ENCODE measurements around the gene PRAC2. TPM values are rescaled to one million over a fixed set of nuclear protein-coding genes. Genes with fewer than 3 reads are reported as not detected.

The PRAC2 gene
- total RNA-seq: not detected

DNA sequence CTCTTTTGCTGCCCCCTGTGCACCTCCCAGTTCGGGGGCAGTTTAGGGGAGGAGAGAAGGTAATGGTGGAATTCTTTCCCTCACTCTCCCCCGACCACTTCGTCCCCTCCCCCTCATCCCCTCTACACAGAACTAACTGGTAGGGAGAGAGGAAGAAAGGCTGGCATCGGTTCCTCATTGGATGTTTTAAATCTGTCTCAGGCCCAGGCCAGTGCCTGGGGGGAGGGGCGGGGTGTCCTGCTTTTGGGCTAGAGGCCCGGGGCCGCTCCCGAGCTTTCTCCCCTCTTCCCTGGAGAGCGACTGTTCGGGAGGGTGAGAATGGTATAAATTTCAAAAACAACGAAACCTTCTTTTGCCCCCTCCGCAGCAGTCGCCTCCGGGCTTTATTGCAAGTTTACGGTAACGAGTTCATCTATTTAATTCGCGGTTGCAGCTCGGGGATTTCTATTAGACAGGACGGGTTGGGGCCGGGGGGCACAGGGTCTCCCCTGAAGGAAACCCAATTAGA, at the start of gene PRAC2:
Gene PRAC2 (plus strand): TSS at position 271 of the 508 bp plus-strand sequence. CDS start 1,226 bp downstream, outside the sequence.
- no peak for TF ChIP-seq EP300 (IDR thresholded peaks at IDR 0.05)
- no peak for TF ChIP-seq POLR2AphosphoS5 (IDR thresholded peaks at IDR 0.05)
- TF ChIP-seq POLR2A (IDR thresholded peaks at IDR 0.05): no peak
- TF ChIP-seq, protein P1, sequence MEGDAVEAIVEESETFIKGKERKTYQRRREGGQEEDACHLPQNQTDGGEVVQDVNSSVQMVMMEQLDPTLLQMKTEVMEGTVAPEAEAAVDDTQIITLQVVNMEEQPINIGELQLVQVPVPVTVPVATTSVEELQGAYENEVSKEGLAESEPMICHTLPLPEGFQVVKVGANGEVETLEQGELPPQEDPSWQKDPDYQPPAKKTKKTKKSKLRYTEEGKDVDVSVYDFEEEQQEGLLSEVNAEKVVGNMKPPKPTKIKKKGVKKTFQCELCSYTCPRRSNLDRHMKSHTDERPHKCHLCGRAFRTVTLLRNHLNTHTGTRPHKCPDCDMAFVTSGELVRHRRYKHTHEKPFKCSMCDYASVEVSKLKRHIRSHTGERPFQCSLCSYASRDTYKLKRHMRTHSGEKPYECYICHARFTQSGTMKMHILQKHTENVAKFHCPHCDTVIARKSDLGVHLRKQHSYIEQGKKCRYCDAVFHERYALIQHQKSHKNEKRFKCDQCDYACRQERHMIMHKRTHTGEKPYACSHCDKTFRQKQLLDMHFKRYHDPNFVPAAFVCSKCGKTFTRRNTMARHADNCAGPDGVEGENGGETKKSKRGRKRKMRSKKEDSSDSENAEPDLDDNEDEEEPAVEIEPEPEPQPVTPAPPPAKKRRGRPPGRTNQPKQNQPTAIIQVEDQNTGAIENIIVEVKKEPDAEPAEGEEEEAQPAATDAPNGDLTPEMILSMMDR (IDR thresholded peaks at IDR 0.05): no peak
- 10% methylated on average over 19 of the region's 21 CpGs for WGBS
- no peak within 1 kb of the TSS for H3K27ac ChIP-seq
- no peaks in the 10 kb centered on the region for H3K9me3 ChIP-seq
- peak within 1 kb of the TSS; percentile 22 for H3K4me3 ChIP-seq
- DNase-seq (ENCODE audit: low spot score in 2 of 2): no peak
- peaks cover 40% of the 10 kb centered on the region for H3K4me1 ChIP-seq
- H3K27me3 ChIP-seq: peaks cover 100% of the 10 kb centered on the region
- H3K36me3 ChIP-seq: no peaks in the 10 kb centered on the region

DNA sequence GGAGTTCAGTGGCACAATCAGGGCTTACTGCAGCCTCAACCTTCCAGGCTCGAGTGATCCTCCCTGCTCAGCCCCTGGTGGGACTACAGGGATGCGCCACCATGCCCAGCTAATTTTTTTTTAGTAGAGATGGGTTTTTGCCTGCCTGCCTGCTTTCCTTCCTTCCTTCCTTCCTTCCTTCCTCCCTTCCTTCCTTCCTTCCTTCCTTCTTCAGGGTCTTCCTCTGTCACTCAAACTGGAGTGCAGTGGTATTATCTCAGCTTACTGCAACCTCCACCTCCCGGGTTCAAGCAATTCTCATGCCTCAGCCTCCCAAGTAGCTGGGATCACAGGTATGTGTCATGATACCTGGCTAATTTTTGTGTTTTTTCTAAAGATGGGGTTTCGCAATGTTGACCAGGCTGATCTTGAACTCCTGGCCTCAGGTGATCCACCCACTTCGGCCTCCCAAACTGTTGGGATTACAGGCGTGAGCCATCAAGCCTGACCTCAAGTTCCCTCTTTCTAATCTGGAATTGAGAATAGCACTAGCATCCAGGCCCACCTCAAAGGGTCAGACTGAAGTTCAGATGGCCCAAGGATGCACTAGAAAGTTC, 45.9 kb upstream of the PRAC2 start:
- Histone ChIP-seq H3K27me3 (peaks cover 76% of the 10 kb centered on the region), H3K4me1 (peaks cover 8% of the 10 kb centered on the region), H3K27ac (no peak overlapping the region), H3K4me3 (no peak overlapping the region), H3K36me3 (no peaks in the 10 kb centered on the region), H3K9me3 (no peaks in the 10 kb centered on the region)
- no peak for TF ChIP-seq POLR2A (IDR thresholded peaks at IDR 0.05)
- TF ChIP-seq, protein P1 (IDR thresholded peaks at IDR 0.05): no peak
- TF ChIP-seq POLR2AphosphoS5 (IDR thresholded peaks at IDR 0.05): no peak
- no peak for TF ChIP-seq EP300 (IDR thresholded peaks at IDR 0.05)
- no peak for DNase-seq (ENCODE audit: low spot score in 2 of 2)
- 69% methylated on average over 6 of the region's 6 CpGs for WGBS

DNA sequence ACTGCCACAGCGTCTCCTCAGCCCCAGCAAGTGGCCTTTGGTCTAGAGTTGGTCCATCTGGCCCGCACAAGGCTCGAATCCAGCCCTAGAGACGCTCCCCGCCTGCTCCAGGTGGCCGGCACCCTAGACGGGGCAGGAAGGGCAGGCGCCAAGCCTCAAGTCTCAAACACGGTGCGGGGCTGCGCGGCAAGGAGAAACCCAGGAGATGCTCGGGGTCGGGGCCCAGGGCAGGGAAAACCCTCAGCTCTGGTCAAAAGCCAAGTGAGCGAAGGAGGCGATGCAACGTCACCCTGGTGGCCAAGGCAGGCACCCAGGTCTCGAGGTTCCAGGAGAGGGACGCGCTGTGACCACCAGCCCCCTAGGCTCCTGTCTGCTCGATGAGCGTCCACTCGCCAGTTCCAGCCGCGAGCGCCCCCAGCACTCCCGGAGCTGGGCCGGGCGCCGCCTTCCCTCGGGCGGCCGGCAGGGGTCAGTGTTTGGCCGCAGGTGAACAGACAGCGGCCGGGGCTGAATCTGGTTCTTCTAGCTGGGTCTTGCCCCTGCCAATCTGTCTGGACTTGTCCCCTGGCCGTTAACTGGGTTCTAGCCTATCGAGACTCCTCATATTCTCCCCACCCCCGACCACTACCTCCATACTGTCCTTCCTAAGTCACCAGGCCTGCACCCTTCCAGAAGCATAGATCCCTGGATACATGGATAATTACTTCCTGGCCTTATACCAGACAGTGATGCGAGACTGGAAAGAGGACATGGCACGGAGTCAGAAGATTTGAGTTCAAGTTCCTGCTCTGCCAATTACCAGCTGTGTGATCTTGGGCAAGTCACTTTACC, 44.6 kb upstream of the PRAC2 start:
- no peak overlapping the region for H3K4me3 ChIP-seq
- no peaks in the 10 kb centered on the region for H3K36me3 ChIP-seq
- H3K9me3 ChIP-seq: no peaks in the 10 kb centered on the region
- TF ChIP-seq, protein P1 (IDR thresholded peaks at IDR 0.05): peak; percentile 61 to 93
- no peak for TF ChIP-seq POLR2AphosphoS5 (IDR thresholded peaks at IDR 0.05)
- no peak for TF ChIP-seq POLR2A (IDR thresholded peaks at IDR 0.05)
- 9% methylated on average over 33 of the region's 41 CpGs for WGBS
- H3K27ac ChIP-seq: no peak overlapping the region
- peaks cover 83% of the 10 kb centered on the region for H3K27me3 ChIP-seq
- DNase-seq (ENCODE audit: low spot score in 2 of 2): peak in 1 of 2 donors; percentile 59
- peaks cover 8% of the 10 kb centered on the region for H3K4me1 ChIP-seq

DNA sequence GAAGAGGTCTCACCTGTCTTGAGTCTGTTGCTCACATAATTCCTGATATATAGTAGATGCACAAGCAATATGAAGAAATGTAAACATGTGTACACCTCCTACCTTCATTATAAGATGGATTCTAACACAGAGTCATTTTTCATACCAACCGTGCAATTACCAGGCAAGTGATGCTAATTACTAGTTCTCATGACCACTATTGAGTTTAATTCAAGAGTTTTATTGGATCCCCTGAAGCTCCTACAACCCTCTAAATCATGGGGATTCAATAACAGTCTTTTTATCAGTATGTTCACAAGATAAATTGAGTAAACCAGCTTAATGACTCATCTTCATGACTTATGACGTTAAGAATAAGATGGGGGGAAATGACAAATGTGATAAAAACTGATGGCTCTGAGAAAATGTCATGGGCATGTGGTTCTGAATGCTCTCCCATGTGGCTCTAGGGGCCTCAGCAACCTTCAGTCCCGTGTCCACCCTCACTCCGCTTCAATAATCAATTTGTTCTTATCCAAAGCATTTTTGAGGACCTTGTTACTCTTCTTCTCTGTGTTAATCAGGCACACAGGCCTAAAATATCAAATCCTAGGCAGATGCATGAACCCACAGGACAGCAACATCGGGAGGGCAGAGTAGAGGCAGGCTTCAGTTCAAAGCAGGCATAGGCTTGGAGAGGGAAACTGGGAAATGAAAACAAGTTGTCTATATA, 43.4 kb upstream of the PRAC2 start:
- WGBS: 87% methylated on average over 5 of the region's 5 CpGs

More for the DNA sequence above, 43.4 kb upstream of the PRAC2 start:
- Histone ChIP-seq H3K27me3 (peaks cover 78% of the 10 kb centered on the region), H3K36me3 (no peaks in the 10 kb centered on the region), H3K9me3 (no peaks in the 10 kb centered on the region), H3K4me3 (no peak overlapping the region), H3K27ac (no peak overlapping the region), H3K4me1 (peaks cover 8% of the 10 kb centered on the region)
- no peak for TF ChIP-seq EP300 (IDR thresholded peaks at IDR 0.05)
- TF ChIP-seq POLR2A (IDR thresholded peaks at IDR 0.05): no peak
- TF ChIP-seq, protein P1 (IDR thresholded peaks at IDR 0.05): no peak
- TF ChIP-seq POLR2AphosphoS5 (IDR thresholded peaks at IDR 0.05): no peak
- no peak for DNase-seq (ENCODE audit: low spot score in 2 of 2)

Data from suprapubic skin (tissue), 4 donors.